Right forelimb (tissue), 1 donor: ENCODE measurements around the gene IFNL4.
"Not testable (repeated sequence)": the region's sequence is repeated elsewhere in the genome, so short reads cannot be mapped to it uniquely, and the experiment has no call there.

Experiments used
- DNase-seq: peaks from one replicate; pipeline ENCODE4 v3.0.0-alpha.2; 2018

IFNL4 gene

DNA sequence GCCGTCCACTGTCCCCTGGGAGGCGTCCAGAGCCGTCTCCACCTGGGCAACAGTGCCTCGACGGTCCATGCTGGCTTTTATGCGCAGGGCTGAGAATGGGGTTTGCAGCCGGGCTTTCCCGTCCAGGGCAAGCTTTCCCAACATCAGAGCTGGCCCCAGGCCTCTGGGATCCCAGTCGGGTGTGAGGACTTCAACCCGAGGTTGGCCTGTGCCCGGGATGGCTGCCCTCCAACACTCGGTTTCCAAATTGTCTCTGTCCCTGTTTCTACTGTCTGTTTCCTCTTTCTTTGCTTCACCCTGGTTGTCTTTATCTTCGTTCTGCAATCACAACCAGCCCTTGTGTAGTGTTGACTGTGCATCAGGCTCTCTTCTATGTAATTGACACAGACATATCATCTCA is at the start of gene IFNL4:
Gene IFNL4 (minus strand): TSS at position 51 of the 400 bp plus-strand sequence.
- no peak for DNase-seq

DNA sequence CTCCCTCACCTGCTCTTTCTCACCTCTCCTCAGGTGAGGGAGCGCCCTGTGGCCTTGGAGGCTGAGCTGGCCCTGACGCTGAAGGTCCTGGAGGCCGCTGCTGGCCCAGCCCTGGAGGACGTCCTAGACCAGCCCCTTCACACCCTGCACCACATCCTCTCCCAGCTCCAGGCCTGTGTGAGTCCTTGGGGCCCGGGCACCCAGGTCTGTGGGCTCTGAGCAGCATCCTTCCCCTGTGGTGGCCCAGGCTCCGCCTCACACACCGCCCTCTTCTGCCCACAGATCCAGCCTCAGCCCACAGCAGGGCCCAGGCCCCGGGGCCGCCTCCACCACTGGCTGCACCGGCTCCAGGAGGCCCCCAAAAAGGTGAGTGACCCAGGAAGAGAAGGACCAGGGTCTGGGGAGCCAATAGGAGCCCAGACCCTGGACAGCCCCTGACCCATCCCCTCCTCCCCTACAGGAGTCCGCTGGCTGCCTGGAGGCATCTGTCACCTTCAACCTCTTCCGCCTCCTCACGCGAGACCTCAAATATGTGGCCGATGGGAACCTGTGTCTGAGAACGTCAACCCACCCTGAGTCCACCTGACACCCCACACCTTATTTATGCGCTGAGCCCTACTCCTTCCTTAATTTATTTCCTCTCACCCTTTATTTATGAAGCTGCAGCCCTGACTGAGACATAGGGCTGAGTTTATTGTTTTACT is 49.4 kb upstream of the IFNL4 start:
- DNase-seq: no peak

DNA sequence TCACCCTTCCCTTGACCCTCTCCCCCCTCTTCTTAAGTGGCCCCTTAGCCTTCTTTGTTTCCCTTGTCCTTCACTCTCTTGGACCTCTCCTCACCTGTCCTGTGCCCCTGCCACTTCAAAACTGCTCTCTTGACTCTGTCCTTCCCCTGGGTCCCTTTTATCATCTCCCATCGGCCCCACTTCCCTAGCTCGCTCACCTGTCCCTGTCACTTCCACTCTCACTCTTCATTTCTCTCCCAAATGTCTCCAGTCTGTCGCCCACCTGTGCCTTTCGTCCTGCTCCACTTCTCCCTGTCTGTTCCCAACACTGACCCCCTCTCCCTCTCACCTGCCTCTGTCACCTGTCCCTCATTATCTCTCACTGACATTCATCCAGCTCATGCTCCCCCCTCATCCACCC is 48.2 kb upstream of the IFNL4 start:
- DNase-seq: no peak

DNA sequence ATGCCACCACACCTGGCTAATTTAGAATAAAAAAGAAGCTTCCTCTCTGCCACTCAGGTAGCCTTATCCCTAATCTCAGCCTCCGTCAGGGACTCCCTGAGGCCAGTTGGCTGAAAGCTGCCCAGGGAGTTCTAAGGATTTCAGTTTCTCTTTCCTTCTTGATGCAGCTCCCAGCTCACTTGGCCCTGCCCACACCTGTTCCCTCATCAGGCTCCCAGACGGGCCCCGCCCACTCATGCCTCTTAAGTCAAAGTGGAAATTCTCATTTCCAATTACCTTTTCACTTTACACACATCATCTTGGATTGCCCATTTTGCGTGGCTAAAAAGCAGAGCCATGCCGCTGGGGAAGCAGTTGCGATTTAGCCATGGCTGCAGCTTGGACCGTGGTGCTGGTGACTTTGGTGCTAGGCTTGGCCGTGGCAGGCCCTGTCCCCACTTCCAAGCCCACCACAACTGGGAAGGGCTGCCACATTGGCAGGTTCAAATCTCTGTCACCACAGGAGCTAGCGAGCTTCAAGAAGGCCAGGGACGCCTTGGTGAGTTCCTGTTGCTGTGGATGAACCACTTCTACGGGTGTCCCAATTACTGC is 47.5 kb upstream of the IFNL4 start, which contains the start of gene IFNL1:
Gene IFNL1 (plus strand): TSS at position 353 of the 591 bp plus-strand sequence. CDS start 15 bp downstream, at position 368.
- no peak for DNase-seq

DNA sequence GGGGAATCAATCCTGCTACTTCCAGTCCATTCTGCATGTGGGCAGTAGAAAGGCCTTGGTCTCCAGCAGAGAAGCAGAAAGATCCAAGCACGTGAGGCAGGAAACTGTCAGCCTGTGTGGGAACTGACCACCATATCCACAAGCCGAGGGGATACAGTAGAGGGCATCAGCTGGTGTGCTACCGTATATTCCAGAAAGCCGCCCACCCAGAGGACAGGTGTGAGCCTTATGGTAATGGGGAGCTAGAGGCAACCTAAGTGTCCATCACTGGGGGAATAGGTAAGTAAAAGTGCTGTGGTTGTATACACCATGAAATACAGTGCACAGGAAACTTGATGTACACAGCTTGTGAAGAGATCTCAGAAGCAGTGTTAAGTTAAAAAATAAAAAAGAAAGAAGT is 44.7 kb upstream of the IFNL4 start:
- no peak for DNase-seq

DNA sequence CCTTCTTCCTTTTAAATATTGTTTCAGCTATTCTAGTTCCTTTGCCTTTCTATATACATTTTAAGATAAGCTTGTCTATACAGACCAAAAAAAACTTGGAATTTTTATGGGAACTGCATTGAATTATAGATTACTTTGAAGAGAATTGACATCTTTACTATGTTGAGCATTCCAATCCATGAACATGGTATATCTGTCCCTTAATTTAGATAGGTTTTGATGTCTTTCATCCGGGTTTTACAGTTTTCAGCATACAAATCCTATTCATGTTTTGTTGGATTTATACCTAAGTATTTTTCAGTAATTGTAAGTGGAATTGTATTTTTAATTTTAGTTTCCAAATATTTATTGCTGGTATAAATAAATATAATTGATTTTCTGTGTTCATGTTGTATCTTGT is 35.4 kb upstream of the IFNL4 start:
- DNase-seq: no peak

DNA sequence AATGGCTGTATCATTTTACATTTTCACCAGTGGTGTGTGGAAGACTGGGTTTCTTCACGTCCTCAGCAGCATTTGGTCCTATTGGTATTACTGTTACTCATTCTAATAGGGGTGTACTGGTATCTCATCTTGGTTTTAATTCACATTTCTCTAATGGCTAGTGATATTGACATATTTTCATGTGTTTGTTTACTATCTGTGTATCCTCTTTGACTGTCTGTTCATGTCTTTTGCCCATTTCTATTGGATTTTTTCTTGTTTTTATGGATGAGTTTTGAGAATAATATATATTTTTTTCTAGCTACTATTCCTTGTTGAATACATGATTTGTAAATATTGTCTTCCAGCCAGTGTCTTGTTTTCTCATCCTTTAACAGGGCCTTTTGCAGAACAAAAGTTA is 33.4 kb upstream of the IFNL4 start:
- no peak for DNase-seq

DNA sequence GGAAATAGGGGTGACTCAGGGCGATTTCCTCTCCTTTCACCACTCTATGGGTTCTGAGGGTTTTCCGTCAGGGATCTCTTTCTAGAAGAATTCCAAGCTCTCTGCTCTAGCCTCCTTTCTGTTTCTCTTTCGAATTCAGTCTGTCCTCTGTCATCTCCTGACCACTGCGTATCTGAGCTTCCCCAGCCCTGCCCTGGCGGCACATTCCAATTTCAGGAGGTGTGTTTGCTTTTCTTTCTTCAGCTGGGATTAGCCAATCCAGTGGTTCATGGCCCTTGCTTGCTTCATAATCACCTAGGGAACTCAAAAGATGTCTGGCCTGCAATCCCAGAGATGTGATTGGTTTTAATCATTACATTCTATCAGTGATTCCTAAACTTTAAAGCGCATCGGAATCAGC is 28.9 kb upstream of the IFNL4 start:
- DNase-seq: no peak

DNA sequence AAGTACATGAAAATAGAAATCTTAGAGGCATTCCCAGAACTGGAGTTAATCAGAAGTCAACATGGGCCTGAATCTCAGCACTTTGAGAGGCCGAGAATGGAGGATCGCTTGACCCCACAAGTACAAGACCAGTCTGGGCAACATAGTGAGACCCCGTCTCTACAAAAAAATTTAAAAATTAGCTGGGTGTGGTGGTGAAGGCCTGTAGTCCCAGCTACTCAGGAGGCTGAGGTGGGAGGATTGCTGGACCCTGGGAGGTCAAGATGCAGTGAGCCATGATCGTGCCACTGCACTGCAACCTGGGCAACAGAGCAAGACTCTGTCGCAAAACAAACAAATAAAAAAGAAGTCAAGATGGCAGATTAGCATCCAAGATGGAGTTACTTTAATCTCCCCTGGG is 28.1 kb upstream of the IFNL4 start:
- no peak for DNase-seq

DNA sequence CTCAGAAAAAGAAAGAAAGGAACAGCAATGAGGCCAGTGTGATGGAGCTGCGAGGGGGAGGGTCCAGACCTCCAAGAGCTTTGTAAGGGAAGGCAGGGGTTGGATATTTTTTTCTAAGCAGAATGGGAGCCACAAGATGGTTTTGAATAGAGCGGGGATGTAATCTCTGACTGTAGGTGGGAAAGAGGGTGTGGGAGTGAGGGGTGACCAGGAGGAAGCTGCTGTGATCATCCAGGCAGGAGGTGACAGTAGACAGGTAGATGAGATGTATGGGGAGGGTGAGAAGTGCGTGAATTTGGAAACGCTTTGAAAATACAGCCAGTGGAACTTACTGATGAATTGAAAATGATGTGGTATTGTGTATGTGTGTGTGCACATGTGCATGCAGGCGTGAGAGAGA is 26.9 kb upstream of the IFNL4 start:
- DNase-seq: no peak

DNA sequence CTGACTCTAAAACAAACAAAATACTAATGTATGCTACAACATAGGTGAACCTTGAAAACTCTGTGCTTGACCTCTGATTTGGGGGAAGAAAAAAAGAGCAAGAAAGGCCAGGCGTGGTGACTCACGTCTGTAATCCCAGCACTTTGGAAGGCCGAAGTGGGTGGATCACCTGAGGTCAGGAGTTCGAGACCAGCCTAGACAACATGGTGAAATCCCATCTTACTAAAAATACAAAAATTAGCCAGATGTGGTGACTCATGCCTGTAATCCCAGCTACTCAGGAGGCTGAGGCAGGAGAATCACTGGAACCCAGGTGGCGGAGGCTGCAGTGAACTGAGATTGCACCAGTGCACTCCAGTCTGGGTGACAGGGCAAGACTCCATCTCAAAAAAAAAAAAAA is 25.2 kb upstream of the IFNL4 start:
- DNase-seq: not testable (repeated sequence)

DNA sequence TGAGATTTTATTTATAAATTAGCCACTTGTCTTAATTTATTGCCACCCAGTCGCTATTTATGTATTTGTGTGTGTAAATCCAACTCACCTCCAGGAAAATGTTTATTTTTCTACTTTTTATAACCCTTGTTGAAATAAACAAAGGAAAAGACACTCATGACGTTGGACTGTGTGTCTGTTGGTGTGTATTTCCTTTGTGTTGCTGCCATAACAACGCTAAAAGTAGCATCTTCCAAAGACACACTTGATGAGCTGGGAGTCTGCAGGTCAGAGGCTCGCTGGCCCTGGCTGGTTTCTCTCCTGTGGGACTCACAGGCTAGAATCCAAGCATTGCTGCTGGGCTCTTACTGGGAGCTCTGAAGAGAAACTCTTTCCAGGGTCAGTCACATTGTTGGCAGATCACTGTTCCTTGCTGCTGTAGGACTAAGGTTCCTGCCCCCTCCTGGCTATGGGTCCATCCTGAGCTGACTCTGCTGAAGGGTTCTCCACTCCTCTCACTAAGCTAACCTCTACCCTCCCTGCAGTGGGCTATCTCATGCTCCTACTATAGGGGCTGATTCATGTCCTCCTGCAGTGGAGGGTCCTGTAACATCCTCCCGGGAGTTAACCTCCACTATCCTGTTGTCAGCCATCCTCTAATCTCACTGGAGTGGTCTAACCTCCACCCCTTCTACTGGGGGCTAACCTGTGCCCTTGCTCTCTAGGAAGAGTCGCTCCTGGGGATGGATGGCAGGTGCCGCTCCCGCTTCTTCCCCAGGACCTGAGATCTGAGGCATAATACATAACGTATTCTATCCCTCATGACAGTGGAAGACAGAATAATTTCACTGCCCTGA is 21.6 kb upstream of the IFNL4 start:
- no peak for DNase-seq

DNA sequence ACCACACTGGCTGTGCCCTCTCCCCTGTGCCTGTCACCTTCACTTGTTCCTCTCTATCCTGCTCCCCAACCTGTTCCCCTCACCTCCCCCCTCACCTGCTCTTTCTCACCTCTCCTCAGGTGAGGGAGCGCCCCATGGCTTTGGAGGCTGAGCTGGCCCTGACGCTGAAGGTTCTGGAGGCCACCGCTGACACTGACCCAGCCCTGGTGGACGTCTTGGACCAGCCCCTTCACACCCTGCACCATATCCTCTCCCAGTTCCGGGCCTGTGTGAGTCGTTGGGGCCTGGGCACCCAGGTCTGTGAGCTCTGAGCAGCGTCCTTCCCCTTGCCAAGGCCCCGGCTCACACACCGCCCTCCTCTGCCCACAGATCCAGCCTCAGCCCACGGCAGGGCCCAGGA is 20.7 kb upstream of the IFNL4 start:
- DNase-seq: not testable (repeated sequence)

DNA sequence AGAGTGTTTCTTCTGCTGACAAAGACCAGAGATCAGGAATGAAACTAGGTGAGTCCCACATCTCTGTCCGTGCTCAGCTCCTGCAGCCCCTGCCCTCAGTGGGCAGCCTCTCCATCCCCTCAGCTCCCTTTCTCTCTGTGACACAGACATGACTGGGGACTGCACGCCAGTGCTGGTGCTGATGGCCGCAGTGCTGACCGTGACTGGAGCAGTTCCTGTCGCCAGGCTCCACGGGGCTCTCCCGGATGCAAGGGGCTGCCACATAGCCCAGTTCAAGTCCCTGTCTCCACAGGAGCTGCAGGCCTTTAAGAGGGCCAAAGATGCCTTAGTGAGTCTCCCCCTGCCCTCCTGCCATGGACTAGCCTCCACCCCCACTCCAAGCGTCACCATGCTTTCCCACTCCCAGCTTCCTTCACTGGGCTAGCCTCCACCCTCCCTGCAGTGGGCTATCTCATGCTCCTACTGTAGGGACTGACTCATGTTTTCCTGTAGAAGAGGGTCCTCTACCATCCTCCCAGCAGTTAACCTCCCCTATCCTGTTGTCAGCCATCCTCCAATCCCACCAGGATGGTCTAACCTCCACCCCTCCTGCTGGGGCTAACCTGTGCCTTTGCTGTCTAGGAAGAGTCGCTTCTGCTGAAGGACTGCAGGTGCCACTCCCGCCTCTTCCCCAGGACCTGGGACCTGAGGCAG is 20.0 kb upstream of the IFNL4 start:
- DNase-seq: not testable (repeated sequence)

DNA sequence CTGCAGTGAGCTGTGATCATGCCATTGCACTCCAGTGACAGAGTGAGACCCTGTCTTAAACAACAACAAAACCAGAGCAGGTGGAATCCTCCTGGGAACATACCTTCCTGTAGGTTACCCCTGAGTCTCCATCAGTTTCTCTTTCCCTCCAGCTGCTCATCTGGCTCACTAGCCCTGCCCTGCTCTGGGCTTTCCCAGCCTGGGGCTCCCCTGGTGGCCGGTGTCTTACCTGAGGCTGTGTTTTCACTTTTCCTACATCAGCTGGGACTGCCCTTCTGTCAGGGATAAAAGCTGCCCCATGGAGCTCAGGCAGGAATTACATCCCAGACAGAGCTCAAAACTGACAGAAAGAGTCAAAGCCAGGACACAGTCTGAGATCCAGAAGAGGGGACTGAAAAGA is 19.4 kb upstream of the IFNL4 start, which contains the start of gene IFNL2:
Gene IFNL2 (plus strand): TSS at position 312 of the 400 bp plus-strand sequence. CDS start 173 bp downstream, outside the sequence.
- not testable (repeated sequence) for DNase-seq

DNA sequence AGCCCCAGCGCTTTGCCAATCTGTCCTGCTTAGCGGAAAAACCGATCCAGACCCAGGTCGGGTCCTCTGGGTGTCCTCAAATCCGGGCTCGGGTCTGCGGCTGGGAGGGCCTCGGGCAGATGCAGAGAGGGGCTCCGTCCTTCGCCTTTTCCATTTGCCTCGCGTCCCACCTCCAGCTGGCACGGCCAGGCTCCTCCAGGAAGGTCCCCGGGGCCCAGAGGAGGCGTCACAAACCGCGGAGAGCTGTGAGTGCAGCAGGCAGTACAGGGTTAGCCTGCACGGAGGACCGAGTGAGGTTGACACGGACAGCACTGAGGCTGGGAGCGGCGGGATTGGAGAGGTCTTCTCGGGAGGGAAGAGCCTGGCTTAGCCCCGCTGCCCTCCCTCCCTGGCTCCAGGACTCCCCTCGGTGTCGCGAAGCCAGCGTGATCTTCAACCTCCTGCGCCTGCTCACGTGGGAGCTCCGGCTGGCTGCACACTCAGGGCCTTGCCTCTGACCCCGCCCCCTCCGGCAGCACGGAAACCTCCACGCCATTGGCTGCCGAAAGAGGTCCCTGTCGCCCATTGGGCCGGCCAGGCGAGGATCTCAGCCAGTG is 16.8 kb upstream of the IFNL4 start:
- no peak for DNase-seq

DNA sequence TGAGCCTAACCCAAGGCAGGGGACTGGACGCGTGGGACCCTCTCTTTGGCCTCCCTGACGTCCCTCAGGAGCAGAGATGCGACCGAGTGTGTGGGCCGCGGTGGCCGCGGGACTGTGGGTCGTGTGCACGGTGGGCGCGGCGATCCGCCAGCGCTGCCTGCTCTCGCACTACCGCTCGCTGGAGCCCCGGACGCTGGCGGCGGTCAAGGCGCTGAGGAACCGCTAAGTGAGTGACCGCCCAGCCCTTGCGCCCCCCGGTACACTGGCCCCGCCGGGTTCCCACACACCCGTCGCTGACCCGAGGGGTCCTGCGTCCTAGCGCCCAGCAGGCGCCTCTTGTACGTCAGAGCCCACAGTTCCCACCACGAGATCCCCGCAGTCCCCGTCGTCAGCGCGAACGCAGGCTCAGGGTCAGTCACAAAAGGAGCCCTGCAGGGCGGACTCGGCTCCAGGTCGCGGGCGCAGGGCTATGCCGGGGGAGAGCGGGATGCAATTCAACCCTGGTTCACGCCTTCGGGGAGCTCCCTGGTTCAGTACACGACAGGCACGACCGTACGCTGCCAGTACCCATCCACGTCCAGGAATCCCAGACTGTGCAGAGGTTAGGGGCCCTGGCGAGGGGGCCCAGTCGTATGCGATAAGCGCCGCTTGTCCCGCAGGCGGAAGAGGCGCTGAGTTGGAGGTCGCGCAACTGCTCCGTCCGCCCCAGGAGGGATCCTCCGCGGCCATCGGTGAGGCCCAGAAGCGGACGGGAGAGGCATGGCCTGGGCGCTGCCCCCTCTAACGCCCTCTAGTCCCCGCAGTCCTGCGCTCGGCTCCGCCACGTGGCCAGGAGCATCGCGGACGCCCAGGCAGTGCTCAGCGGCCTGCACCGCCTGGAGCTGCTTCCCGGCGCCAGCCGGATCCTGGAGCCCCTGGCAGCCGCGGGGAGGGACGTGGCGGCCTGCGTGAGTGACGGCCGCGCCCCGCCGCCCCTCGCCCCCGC is 15.9 kb upstream of the IFNL4 start:
- DNase-seq: peak; percentile 50

DNA sequence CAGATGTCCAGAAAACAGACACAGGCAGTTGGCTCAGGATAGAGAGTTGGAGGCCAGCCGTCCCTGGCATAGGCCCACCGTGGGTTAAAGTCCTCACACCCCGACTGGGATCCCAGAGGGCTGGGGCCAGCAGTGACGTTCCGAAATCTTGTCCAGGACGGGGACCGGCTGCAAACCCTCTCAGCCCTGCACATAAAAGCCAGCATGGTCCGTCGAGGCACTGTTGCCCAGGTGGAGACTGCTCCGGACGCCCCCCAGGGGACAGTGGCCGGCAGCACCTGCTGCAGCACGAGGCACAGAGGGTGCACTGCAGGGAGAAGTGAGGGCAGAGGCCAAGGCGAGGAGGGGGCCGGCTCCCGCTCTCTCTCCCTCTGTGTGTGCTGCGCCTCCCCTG is 15.3 kb upstream of the IFNL4 start:
- DNase-seq: no peak

DNA sequence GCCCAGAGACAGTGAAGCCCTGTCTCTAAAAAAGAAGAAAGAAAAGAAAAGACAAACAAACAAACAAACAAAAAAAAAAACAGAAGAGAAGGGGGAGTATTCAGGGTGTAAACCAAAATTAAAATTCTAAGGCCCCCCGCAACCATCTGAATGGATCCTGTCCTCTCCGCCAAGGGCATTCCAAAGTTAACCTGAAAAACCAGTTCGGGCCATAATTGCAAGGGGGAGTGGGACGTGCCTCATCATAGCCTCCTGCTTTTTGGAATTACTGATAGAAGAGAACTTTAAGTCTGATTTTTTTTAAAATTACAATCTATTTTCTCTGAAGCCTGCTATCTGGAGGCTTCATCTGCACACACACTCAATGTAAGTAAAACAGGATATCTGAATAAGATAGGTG is 13.8 kb upstream of the IFNL4 start:
- DNase-seq: no peak

DNA sequence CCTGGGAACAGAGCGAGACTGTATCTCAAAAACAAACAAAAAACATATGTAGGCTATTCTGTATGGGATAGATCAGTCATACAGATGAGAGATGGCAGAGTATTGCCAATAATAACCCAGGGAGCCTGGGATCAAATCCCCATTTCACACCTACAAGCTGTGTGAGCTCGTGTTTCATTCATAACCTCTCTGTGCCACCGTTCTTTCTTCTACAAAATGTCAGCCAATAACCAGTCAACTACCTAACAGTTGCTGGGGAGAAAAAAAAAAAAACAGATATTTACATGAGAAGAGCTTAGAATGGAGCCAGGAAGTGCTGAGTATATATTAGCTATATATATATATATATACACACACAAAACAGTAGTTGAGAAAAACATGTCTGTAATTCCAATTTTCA is 13.0 kb upstream of the IFNL4 start:
- no peak for DNase-seq

DNA sequence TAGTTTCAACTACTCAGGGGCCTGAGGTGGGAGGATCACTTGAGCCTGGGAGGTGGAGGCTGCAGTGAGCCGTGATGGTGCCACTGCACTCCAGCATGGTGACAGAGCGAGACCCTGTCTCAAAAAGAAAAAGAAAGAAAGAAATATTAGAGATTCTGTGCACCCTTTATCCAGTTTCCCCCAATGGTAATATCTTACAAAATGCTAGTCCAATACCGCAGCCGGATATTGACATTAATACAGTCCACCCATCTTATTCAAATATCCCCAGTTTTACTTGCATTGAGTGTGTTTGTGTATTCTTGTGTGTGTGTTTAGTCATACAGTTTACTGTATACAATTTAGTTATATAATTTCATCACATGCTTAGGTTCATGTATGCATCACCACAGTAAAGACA is 8.6 kb upstream of the IFNL4 start:
- DNase-seq: no peak
